NCI-H524 treated with DMSO at 0.1 percent for 48 hours (cell line): Measurements from ENCODE around the gene JMJD1C.
"Not testable (repeated sequence)": the region's sequence is repeated elsewhere in the genome, so short reads cannot be mapped to it uniquely, and the experiment has no call there.

ENCODE experiments used
- DNase-seq: peaks from one replicate; lab custom pipeline; 2025; lab: John Stamatoyannopoulos, UW

Gene JMJD1C

GRCh38 chr10:63288170-63288569 is 177.6 kb downstream of the JMJD1C start:
- DNase-seq, result no peak

- no peak for DNase-seq
Observed at GRCh38 chr10:63286754-63287264, 179.0 kb downstream of the JMJD1C start.

- DNase-seq, result no peak
Observed at GRCh38 chr10:63286340-63286739, 179.4 kb downstream of the JMJD1C start.

GRCh38 chr10:63283901-63284300 is 181.9 kb downstream of the JMJD1C start:
- DNase-seq, result not testable (repeated sequence)

- DNase-seq, result no peak
Observed at GRCh38 chr10:63283093-63283492, 182.7 kb downstream of the JMJD1C start.

- DNase-seq, result no peak
Observed at GRCh38 chr10:63281967-63282366, 183.8 kb downstream of the JMJD1C start.

- DNase-seq, result no peak
Observed at GRCh38 chr10:63280386-63280785, 185.4 kb downstream of the JMJD1C start.

- no peak for DNase-seq
Observed at GRCh38 chr10:63275094-63275493, 190.7 kb downstream of the JMJD1C start.

GRCh38 chr10:63273577-63273976 is 192.2 kb downstream of the JMJD1C start:
- no peak for DNase-seq

GRCh38 chr10:63268798-63269503 is 196.8 kb downstream of the JMJD1C start:
- DNase-seq, result peak; percentile 72

GRCh38 chr10:63268149-63268797 is 197.5 kb downstream of the JMJD1C start:
- DNase-seq, result no peak

GRCh38 chr10:63267414-63268148 is 198.2 kb downstream of the JMJD1C start:
- DNase-seq, result no peak

GRCh38 chr10:63266391-63267316 is 199.1 kb downstream of the JMJD1C start:
- DNase-seq, result no peak

- DNase-seq, result no peak
Observed at GRCh38 chr10:63265683-63266235, 200.0 kb downstream of the JMJD1C start.

GRCh38 chr10:63265222-63265617 is 200.6 kb downstream of the JMJD1C start:
- DNase-seq, result no peak

- no peak for DNase-seq
Observed at GRCh38 chr10:63264617-63265221, 201.1 kb downstream of the JMJD1C start.

- no peak for DNase-seq
Observed at GRCh38 chr10:63262430-63263073, 203.2 kb downstream of the JMJD1C start.

- no peak for DNase-seq
Observed at GRCh38 chr10:63261496-63261895, 204.3 kb downstream of the JMJD1C start.

- no peak for DNase-seq
Observed at GRCh38 chr10:63260860-63261251, 204.9 kb downstream of the JMJD1C start.

GRCh38 chr10:63260103-63260859 is 205.5 kb downstream of the JMJD1C start:
- DNase-seq, result no peak
